Measurements from ENCODE around the gene MGAT5. TPM values are rescaled to one million over a fixed set of nuclear protein-coding genes. Genes with fewer than 3 reads are reported as not detected.

The MGAT5 gene
- total RNA-seq, 6 experiments from 2014 or later = 4.5 to 16.0 (median 10.0) TPM

- DNase-seq (no peak), ATAC-seq (no peak)
- Histone ChIP-seq H3K4me3 (no peak overlapping the region), H3K36me3 (no peaks in the 10 kb centered on the region), H3K9me3 (no peaks in the 10 kb centered on the region), H3K27me3 (no peaks in the 10 kb centered on the region), H3K4me1 (no peaks in the 10 kb centered on the region), H3K27ac (no peak overlapping the region)
- WGBS (ENCODE audit: insufficient coverage, low coverage, low lambda C conversion rate, missing lambda C conversion rate) = 89% methylated on average over 3 of the region's 3 CpGs
- TF ChIP-seq CTCF (IDR thresholded peaks at IDR 0.05) (no peak), POLR2A (IDR thresholded peaks at IDR 0.05) (no peak)
- intact Hi-C loops (cut with DNase I) = no loop called here
Observed at GRCh38 chr2:134333646-134334189, 79.8 kb downstream of the MGAT5 start.

GRCh38 chr2:134334542-134335353, 80.9 kb downstream of the MGAT5 start:
- H3K4me1 ChIP-seq = no peaks in the 10 kb centered on the region
- intact Hi-C loops (cut with DNase I) = no loop called here
- WGBS (ENCODE audit: insufficient coverage, low coverage, low lambda C conversion rate, missing lambda C conversion rate) = 58% methylated on average over 3 of the region's 3 CpGs
- TF ChIP-seq POLR2A (IDR thresholded peaks at IDR 0.05) (no peak), CTCF (IDR thresholded peaks at IDR 0.05) (no peak)
- DNase-seq (no peak), ATAC-seq (no peak)
- no peak overlapping the region for H3K4me3 ChIP-seq
- no peaks in the 10 kb centered on the region for H3K36me3 ChIP-seq
- H3K27me3 ChIP-seq = no peaks in the 10 kb centered on the region
- no peaks in the 10 kb centered on the region for H3K9me3 ChIP-seq
- H3K27ac ChIP-seq = no peak overlapping the region

GRCh38 chr2:134335601-134336000, 81.7 kb downstream of the MGAT5 start:
- ATAC-seq = no peak
- Histone ChIP-seq H3K36me3 (no peaks in the 10 kb centered on the region), H3K9me3 (no peaks in the 10 kb centered on the region), H3K27ac (no peak overlapping the region), H3K4me3 (no peak overlapping the region), H3K4me1 (no peaks in the 10 kb centered on the region), H3K27me3 (no peaks in the 10 kb centered on the region)
- 82% methylated on average over 1 of the region's 1 CpG for WGBS (ENCODE audit: insufficient coverage, low coverage, low lambda C conversion rate, missing lambda C conversion rate)
- TF ChIP-seq CTCF (IDR thresholded peaks at IDR 0.05) (no peak), POLR2A (IDR thresholded peaks at IDR 0.05) (no peak)
- no peak for DNase-seq
- intact Hi-C loops (cut with DNase I) = no loop called here

- Histone ChIP-seq H3K27me3 (no peaks in the 10 kb centered on the region), H3K9me3 (no peaks in the 10 kb centered on the region), H3K4me1 (no peaks in the 10 kb centered on the region), H3K36me3 (no peaks in the 10 kb centered on the region), H3K27ac (no peak overlapping the region), H3K4me3 (no peak overlapping the region)
- DNase-seq = no peak
- ATAC-seq = no peak
- intact Hi-C loops (cut with DNase I) = no loop called here
- 61% methylated on average over 4 of the region's 4 CpGs for WGBS (ENCODE audit: insufficient coverage, low coverage, low lambda C conversion rate, missing lambda C conversion rate)
- TF ChIP-seq CTCF (IDR thresholded peaks at IDR 0.05) (no peak), POLR2A (IDR thresholded peaks at IDR 0.05) (no peak)
Observed at GRCh38 chr2:134336352-134336751, 82.5 kb downstream of the MGAT5 start.
